Loucy (cell line): Measurements from ENCODE around the gene STMND1.

Experiments used
- H2AFZ ChIP-seq: fragments of 200-600 bp; sonication (generic); 2 replicates; pipeline ENCODE4 v1.6.0; 2016; ENCODE audit warnings: antibody characterized with exemption, mild to moderate bottlenecking, low read length, moderate library complexity
- H3F3A ChIP-seq: fragments of 200-600 bp; 2 replicates; pipeline ENCODE4 v1.6.0; 2016; ENCODE audit warnings: antibody characterized with exemption, low read depth, mild to moderate bottlenecking
- H3K27me3 ChIP-seq: fragments of 200-600 bp; sonication (generic); 2 replicates; pipeline ENCODE4 v1.6.1; 2014; ENCODE audit warnings: low read length, mild to moderate bottlenecking; ENCODE audit not compliant: insufficient read depth, poor library complexity, severe bottlenecking
- H3K36me3 ChIP-seq: fragments of 200-600 bp; sonication (generic); 2 replicates; pipeline ENCODE4 v1.6.1; 2016; ENCODE audit warnings: low read length; ENCODE audit not compliant: insufficient read depth
- H3K4me1 ChIP-seq: fragments of 200-600 bp; sonication (generic); 2 replicates; pipeline ENCODE4 v1.5.1; 2014; ENCODE audit warnings: low read length, mild to moderate bottlenecking; ENCODE audit not compliant: insufficient read depth, poor library complexity, severe bottlenecking
- H3K4me2 ChIP-seq: fragments of 200-600 bp; sonication (generic); 2 replicates; pipeline ENCODE4 v1.6.0; 2014; ENCODE audit warnings: antibody characterized with exemption, low read length, low read depth, mild to moderate bottlenecking; ENCODE audit not compliant: poor library complexity, severe bottlenecking
- H3K4me3 ChIP-seq: fragments of 200-600 bp; sonication (generic); 2 replicates; pipeline ENCODE4 v1.5.1; 2014; ENCODE audit warnings: low read length, mild to moderate bottlenecking, mixed read lengths; ENCODE audit not compliant: poor library complexity, severe bottlenecking
- H3K79me2 ChIP-seq: fragments of 200-600 bp; sonication (generic); 2 replicates; pipeline ENCODE4 v1.6.1; 2014; ENCODE audit warnings: low read length; ENCODE audit not compliant: insufficient read depth
- H3K9ac ChIP-seq: fragments of 200-600 bp; sonication (generic); 2 replicates; pipeline ENCODE4 v1.6.0; 2014; ENCODE audit warnings: mild to moderate bottlenecking, low read depth, low read length, moderate library complexity; ENCODE audit not compliant: poor library complexity, severe bottlenecking
- H3K9me2 ChIP-seq: fragments of 200-600 bp; sonication (generic); replicated peaks from 2 replicates; pipeline ENCODE4 v1.6.1; 2016; ENCODE audit warnings: low read depth, low read length, mixed read lengths
- H3K9me3 ChIP-seq: fragments of 200-600 bp; sonication (generic); 2 replicates; pipeline ENCODE4 v1.6.1; 2014; ENCODE audit warnings: mild to moderate bottlenecking, antibody characterized with exemption, low read length, low read depth; ENCODE audit not compliant: insufficient read depth
- H4K20me1 ChIP-seq: fragments of 200-600 bp; sonication (generic); 2 replicates; pipeline ENCODE4 v1.6.0; 2014; ENCODE audit warnings: antibody characterized with exemption, low read length, mild to moderate bottlenecking; ENCODE audit not compliant: insufficient read depth, poor library complexity, severe bottlenecking
- EZH2phosphoT487 ChIP-seq: fragments of 200-600 bp; IDR thresholded peaks from 2 replicates; pipeline ENCODE4 v1.6.1; 2018; ENCODE audit warnings: antibody characterized with exemption, mild to moderate bottlenecking, moderate library complexity, borderline replicate concordance
- TF ChIP-seq, protein P1 (sequence below): fragments of 200-600 bp; sonication (generic); conservative IDR thresholded peaks from 2 replicates; pipeline ENCODE4 v1.5.1; 2014; ENCODE audit warnings: mild to moderate bottlenecking, antibody characterized with exemption, low read length

STMND1 gene

DNA sequence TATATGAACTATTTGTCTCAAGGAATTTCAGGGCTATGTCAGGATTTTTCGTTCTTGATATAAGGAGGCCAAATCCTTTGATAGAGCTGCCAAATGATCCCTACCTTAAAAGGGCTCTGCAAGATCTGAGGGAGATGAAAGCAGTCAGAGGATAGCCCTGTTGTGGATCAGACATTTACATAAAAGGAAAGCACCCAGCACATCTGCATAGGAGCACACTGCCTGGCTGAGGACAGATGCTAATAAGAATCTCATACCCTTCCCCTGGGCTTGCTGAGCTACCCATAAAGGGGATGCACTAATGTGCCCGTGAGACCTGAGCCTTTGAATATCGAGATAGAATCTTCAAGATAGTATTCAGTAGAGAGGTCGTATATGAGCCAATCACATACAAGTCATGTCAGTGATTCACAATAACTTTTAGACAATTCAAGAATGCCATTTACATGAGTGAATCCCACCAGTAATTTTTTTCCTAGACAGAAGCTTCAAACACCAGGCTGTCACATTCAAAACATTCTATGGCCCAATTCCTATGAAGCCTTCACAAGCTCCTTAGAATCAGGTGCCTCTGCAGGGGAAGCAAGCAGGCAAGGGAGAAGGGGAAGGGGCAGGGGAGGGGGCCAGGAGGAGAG lies 71.1 kb downstream of the STMND1 start:
- no peaks in the 10 kb centered on the region for H3K27me3 ChIP-seq

DNA sequence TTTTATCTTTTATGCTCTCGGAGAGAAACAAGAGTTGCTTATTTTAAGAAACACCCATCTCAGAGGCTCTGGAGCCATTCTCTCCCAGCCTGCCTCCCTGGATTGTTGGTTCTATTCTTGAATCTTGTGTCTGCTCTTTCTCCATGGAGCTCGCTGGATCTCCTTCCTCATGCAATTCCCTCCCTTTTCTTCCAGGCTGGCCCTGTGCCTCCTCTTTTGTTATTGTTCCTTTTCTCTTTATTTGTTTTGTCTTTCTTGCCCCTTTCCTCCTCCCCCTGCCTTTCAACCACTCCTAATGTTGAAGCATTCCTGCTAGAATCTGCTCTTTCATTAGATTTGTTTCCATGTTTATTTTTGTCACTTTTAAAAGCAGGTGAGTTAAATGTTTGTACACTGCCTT lies 76.5 kb downstream of the STMND1 start:
- H3K9me2 ChIP-seq: no peaks in the 10 kb centered on the region
- H3K9me3 ChIP-seq: no peaks in the 10 kb centered on the region
- no peak overlapping the region for H3K4me2 ChIP-seq
- no peaks in the 10 kb centered on the region for H3K36me3 ChIP-seq
- no peaks in the 10 kb centered on the region for H3F3A ChIP-seq
- H2AFZ ChIP-seq: no peak overlapping the region
- H4K20me1 ChIP-seq: no peaks in the 10 kb centered on the region
- no peak overlapping the region for H3K4me3 ChIP-seq
- H3K9ac ChIP-seq: no peak overlapping the region
- no peaks in the 10 kb centered on the region for H3K79me2 ChIP-seq
- no peaks in the 10 kb centered on the region for H3K4me1 ChIP-seq
- H3K27me3 ChIP-seq: no peaks in the 10 kb centered on the region
- TF ChIP-seq, protein P1, sequence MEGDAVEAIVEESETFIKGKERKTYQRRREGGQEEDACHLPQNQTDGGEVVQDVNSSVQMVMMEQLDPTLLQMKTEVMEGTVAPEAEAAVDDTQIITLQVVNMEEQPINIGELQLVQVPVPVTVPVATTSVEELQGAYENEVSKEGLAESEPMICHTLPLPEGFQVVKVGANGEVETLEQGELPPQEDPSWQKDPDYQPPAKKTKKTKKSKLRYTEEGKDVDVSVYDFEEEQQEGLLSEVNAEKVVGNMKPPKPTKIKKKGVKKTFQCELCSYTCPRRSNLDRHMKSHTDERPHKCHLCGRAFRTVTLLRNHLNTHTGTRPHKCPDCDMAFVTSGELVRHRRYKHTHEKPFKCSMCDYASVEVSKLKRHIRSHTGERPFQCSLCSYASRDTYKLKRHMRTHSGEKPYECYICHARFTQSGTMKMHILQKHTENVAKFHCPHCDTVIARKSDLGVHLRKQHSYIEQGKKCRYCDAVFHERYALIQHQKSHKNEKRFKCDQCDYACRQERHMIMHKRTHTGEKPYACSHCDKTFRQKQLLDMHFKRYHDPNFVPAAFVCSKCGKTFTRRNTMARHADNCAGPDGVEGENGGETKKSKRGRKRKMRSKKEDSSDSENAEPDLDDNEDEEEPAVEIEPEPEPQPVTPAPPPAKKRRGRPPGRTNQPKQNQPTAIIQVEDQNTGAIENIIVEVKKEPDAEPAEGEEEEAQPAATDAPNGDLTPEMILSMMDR: no peak
- no peak for TF ChIP-seq EZH2phosphoT487

More for the DNA sequence above, 71.1 kb downstream of the STMND1 start:
- Histone ChIP-seq H3K4me3 (no peak overlapping the region), H3K9me2 (no peaks in the 10 kb centered on the region), H2AFZ (no peak overlapping the region), H4K20me1 (no peaks in the 10 kb centered on the region), H3K4me2 (no peak overlapping the region), H3F3A (no peaks in the 10 kb centered on the region), H3K9me3 (no peaks in the 10 kb centered on the region), H3K36me3 (no peaks in the 10 kb centered on the region), H3K9ac (no peak overlapping the region), H3K4me1 (no peaks in the 10 kb centered on the region), H3K79me2 (no peaks in the 10 kb centered on the region)
- TF ChIP-seq EZH2phosphoT487: no peak
- TF ChIP-seq, protein P1: no peak

DNA sequence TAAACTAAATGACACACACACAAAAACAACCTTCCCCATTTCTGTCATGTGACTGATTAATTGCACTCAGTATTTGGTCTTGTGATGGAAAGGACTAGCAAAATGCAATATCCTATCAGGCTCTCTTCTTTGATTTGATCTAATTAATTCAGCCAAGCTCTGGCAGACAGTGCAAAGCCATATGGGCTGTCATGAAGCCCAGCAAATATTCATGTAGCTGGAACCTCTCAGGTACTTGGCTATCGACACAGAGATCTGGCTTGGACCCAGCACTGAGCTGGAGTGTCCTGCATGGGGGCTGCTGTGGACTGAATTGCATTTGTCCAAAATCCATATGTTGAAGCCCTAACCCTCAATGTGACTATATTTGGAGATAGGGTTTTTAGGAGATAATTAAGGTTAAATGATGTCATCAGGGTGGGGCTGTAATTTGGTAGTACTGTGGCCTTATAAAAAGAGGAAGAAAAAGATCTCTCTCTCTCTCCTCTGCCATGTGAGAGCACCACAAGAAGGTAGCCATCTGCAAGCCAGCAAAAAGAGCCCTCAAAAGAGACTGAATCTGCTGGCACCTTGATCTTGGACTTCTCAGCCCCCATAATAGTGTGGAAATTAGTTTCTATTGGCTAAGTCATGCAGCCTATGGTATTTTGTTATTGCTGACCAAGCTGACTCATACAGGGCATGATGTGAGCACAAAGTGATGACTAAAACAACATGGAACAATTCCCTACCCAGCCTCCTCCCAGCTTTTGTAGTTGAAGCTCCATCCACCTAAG lies 77.1 kb downstream of the STMND1 start:
- H3K4me2 ChIP-seq: no peak overlapping the region
- no peaks in the 10 kb centered on the region for H3K27me3 ChIP-seq
- no peaks in the 10 kb centered on the region for H3K9me3 ChIP-seq
- no peaks in the 10 kb centered on the region for H4K20me1 ChIP-seq
- H3K4me3 ChIP-seq: no peak overlapping the region
- no peaks in the 10 kb centered on the region for H3K4me1 ChIP-seq
- H3F3A ChIP-seq: no peaks in the 10 kb centered on the region
- no peak overlapping the region for H3K9ac ChIP-seq
- no peak for TF ChIP-seq EZH2phosphoT487
- TF ChIP-seq, protein P1: no peak
- H3K9me2 ChIP-seq: no peaks in the 10 kb centered on the region
- no peak overlapping the region for H2AFZ ChIP-seq
- no peaks in the 10 kb centered on the region for H3K36me3 ChIP-seq
- no peaks in the 10 kb centered on the region for H3K79me2 ChIP-seq
